ENCODE results near the gene DOCK2. TPM values are rescaled to one million over a fixed set of nuclear protein-coding genes. Genes with fewer than 3 reads are reported as not detected.

Gene DOCK2
- polyA plus RNA-seq, 3 donors: 2.6 to 3.4 (median 2.7) TPM

DNA sequence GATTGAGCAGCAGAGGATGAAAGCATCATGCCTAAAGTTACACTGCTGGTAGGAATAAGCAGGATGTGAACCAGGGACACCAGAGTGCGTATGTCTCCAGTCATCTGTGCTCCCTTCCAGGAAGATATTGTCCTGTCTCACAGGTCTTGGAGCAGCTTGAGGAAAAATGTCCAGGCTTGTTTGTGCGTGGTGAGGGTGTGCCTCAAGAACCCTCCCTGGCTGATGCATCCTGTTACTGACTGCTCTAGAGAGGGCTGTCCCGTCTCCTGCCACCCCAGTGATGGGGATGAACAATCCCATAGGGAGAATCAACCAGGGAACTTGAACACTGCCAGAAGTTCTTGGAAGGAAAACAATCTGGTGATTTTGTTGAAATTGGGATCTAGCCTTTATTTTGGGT, 211.2 kb downstream of the DOCK2 start:
- DNase-seq (ENCODE audit: low read depth in 3 of 3, low spot score in 2 of 3): no peak

DNA sequence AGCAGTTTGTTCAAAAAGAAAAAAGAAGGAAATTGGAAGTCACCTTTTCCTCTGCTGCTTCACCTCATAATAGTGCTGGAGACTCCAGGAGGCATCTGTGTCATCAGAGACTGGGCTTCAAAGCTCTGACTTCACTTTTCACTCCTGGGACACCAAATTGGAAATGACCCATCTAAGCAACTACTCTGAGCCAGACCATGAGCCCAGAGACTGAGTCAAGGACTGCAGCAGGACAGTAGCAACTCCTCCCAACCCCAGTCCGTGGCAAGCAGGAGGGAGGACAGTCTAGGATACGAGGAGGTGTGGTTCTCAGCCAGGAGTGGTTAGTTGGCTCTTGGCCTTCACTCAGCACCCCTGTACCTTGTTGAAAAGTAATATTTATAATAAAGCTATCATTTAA, 211.7 kb downstream of the DOCK2 start:
- DNase-seq (ENCODE audit: low read depth in 3 of 3, low spot score in 2 of 3): no peak

GRCh38 chr5:169850409-169850808, 213.3 kb downstream of the DOCK2 start:
- DNase-seq (ENCODE audit: low read depth in 3 of 3, low spot score in 2 of 3): no peak

- DNase-seq (ENCODE audit: low read depth in 3 of 3, low spot score in 2 of 3): no peak
Measured at GRCh38 chr5:169851321-169851850, 214.3 kb downstream of the DOCK2 start.

GRCh38 chr5:169856571-169856970, 219.5 kb downstream of the DOCK2 start:
- no peak for DNase-seq (ENCODE audit: low read depth in 3 of 3, low spot score in 2 of 3)

DNA sequence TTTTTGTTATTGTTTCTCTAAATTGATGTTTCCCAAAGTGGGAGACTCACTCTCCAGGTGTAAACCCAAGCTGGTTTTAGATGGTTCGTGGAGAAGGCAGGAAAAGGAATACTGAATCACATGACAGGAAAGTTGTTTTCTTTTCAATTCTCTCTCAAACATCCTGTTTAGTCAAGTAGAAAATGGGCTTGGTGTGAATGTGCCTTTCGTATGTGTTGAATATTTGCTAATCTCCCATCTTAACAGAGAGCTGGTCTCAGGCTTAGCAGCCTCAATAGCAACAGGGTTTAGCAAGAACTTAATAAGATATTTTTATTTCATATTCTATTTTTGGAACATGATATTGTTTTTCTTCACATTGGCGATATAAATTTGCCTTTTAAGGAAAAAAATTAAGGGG, 223.5 kb downstream of the DOCK2 start:
- DNase-seq (ENCODE audit: low read depth in 3 of 3, low spot score in 2 of 3): no peak

DNA sequence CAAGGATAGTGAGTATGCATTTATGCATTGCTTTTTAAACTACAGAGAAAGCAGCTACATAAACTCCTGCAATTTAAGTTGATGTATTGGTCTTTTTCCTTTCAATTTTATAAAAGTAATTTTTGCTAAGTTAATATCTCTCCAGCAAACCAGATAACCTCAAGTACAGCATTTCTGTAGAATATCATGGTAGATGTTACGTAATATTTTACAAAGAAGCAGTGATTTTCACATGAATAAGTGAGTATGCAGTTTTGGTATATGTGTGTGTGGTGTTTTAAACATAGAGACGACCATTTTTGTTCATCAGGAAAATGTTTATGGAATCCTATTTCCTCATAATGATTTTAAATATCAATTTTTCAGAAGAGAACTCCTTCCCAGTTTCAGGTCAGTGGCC, 224.4 kb downstream of the DOCK2 start:
- DNase-seq (ENCODE audit: low read depth in 3 of 3, low spot score in 2 of 3): no peak

GRCh38 chr5:169861934-169862333, 224.9 kb downstream of the DOCK2 start:
- no peak for DNase-seq (ENCODE audit: low read depth in 3 of 3, low spot score in 2 of 3)

GRCh38 chr5:169862391-169862811, 225.3 kb downstream of the DOCK2 start:
- no peak for DNase-seq (ENCODE audit: low read depth in 3 of 3, low spot score in 2 of 3)

GRCh38 chr5:169864483-169864882, 227.4 kb downstream of the DOCK2 start:
- DNase-seq (ENCODE audit: low read depth in 3 of 3, low spot score in 2 of 3): no peak

- DNase-seq (ENCODE audit: low read depth in 3 of 3, low spot score in 2 of 3): no peak
Measured at GRCh38 chr5:169867347-169867746, 230.3 kb downstream of the DOCK2 start.

DNA sequence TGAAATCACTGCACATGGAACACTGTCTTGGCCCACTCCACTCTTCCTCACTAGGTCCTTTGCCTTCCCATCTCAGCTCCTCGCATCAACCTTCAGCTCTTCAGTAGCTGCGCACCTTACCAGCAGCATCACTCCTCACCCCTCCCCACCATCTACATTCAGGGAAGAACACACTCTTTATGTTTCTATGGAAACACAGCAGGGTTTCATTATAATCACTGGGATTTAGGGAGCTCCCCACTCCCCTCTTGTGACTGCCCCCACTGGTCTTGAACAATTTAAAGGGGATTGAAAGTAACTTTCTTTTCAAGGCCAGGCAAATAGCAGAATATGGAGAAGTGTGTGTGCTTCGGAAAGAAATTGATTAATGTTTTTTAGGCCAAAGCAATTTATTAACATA, 232.0 kb downstream of the DOCK2 start:
- no peak for DNase-seq (ENCODE audit: low read depth in 3 of 3, low spot score in 2 of 3)

DNA sequence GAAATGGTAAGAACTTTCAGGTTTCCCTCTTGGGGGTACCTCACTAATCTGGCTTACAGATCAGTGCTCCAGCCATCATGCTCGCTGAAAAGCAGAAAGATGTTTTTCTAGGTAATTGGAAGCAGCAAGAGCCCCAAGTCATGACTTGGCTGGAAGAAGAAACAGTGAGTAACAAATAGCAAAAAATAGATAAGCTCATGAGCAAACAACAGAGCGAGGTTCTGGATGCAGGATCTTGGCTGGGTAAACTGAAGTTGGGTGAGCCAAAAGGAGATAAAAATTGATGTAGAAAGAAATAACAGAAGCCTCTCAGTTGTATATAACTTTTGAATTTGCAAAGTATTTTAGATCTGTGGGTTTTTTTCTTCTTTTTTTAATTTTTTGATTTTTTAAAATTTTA, 233.1 kb downstream of the DOCK2 start:
- no peak for DNase-seq (ENCODE audit: low read depth in 3 of 3, low spot score in 2 of 3)

- DNase-seq (ENCODE audit: low read depth in 3 of 3, low spot score in 2 of 3): no peak
Measured at GRCh38 chr5:169871826-169872490, 234.9 kb downstream of the DOCK2 start.

GRCh38 chr5:169873642-169874041, 236.6 kb downstream of the DOCK2 start:
- DNase-seq (ENCODE audit: low read depth in 3 of 3, low spot score in 2 of 3): peak in 1 of 3 donors; percentile 8

- DNase-seq (ENCODE audit: low read depth in 3 of 3, low spot score in 2 of 3): no peak
Measured at GRCh38 chr5:169874621-169875020, 237.5 kb downstream of the DOCK2 start.

- no peak for DNase-seq (ENCODE audit: low read depth in 3 of 3, low spot score in 2 of 3)
Measured at GRCh38 chr5:169875091-169875728, 238.1 kb downstream of the DOCK2 start.

- peak; percentile 30 to 43 (median 42) for DNase-seq (ENCODE audit: low read depth in 3 of 3, low spot score in 2 of 3)
Measured at GRCh38 chr5:169875731-169876130, 238.7 kb downstream of the DOCK2 start.

DNA sequence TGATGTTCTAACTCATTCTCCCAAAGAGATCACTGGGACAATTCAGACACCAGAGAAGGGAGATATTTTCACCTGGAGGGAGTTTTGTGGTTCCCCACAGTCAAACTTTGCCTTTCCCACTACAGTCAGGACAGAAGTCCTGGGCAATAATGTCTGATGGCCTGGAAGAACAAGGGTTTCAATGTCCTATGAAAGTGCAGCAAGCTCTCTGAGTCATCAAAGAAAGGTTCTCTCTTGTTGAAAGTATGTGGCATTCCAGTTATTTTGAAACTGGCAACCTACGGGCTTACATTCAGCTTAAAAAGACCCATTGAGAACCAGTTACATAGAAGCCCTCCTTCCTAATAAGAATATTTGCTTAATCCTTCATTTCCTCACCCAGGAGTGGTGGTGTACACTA, 239.3 kb downstream of the DOCK2 start:
- no peak for DNase-seq (ENCODE audit: low read depth in 3 of 3, low spot score in 2 of 3)

DNA sequence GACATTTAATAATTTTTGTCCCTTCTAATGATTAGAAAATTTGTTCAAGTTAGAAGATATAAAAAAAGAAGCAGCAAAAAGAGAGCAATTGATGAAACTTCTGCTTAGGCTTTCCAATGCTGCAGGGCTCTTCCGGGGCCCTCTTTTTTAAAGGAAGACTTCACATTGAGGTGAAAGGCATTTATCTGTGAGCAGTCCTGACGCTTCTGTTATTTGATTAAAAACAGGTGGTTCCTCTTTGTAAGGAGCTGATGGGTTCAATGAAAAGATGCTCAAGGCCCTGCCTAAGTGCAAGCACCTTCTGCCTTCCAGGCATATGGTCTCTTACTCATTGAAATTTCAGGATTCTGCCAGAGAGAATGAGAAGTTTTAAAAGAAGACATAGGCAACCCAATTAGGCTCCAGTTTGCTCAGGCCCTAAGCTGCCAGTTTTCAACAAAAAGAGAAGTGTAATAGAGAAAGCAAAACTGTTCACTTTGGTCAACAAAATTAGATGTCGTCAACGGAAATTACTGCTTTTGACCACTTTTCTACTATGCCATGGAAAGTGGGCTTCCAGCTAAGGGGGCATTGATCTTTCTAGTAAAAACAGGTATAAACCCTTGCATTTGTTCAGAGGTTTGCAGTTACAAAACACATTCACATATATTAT, 243.1 kb downstream of the DOCK2 start:
- DNase-seq (ENCODE audit: low read depth in 3 of 3, low spot score in 2 of 3): no peak

DNA sequence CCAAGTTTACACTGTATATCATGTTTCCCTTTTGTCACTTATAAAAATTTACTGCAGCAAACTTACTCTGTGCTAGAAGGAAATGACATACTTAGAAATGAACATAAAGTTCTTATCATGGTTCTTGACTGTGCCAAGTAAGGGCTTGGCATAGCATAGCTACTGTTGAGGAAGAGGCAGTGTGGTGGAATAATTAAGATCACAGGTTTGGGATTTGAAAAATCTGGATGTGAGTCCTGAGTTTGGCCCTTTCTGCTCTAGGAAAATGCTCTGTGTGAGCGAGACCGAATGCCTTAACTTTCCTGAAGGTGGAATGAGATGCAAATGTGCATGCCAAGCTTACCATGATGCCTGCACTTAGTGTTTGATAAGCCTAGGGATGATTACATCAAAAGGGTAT, 243.7 kb downstream of the DOCK2 start:
- DNase-seq (ENCODE audit: low read depth in 3 of 3, low spot score in 2 of 3): no peak
